Stimulated activated naive CD8-positive, alpha-beta T cell treated with anti-CD3 and anti-CD28 coated beads, Interleukin-15, amount 100 ng/mL, for 72 hours (primary cell): Measurements from ENCODE around the gene MAGEF1.

Source experiments
- ATAC-seq: fragments of 150-1000 bp; cut with Tn5 transposase; 2 replicates; pipeline ENCODE4 v1.10.0; 2021; ENCODE audit warnings: mild to moderate bottlenecking, moderate library complexity
- DNase-seq, 2 donors: peaks; one replicate each; pipeline ENCODE4 v3.0.0; 2021 to 2022
- H3K27ac Mint-ChIP-seq, 2 donors: one replicate each; pipeline ENCODE4 v1.8.0; 2022; ENCODE audit warnings: mild to moderate bottlenecking in 2 of 2, mixed read lengths in 2 of 2, moderate library complexity in 2 of 2
- H3K27me3 Mint-ChIP-seq: one replicate; pipeline ENCODE4 v1.8.0; 2022; ENCODE audit warnings: mixed read lengths
- H3K4me1 Mint-ChIP-seq: one replicate; pipeline ENCODE4 v1.8.0; 2022; ENCODE audit warnings: mild to moderate bottlenecking, mixed read lengths
- H3K4me3 Mint-ChIP-seq, 2 donors: one replicate each; pipeline ENCODE4 v1.8.0; 2022; ENCODE audit warnings: mild to moderate bottlenecking in 2 of 2, mixed read lengths in 2 of 2, moderate library complexity in 1 of 2
- H3K9me3 Mint-ChIP-seq, 2 donors: one replicate each; pipeline ENCODE4 v1.8.0; 2022; ENCODE audit warnings: mixed read lengths in 2 of 2

The MAGEF1 gene

GRCh38 chr3:184716622-184717398 lies 4.9 kb upstream of the MAGEF1 start:
- ATAC-seq (no peak), DNase-seq (no peak)
- Mint-ChIP-seq H3K9me3 (no peaks in the 10 kb centered on the region), H3K27ac (peak overlapping the region in 1 of 2 donors; percentile 50), H3K27me3 (peaks cover 8% of the 10 kb centered on the region), H3K4me3 (no peak overlapping the region), H3K4me1 (peaks cover 7% of the 10 kb centered on the region)

- Mint-ChIP-seq H3K4me1 (peaks cover 9% of the 10 kb centered on the region), H3K4me3 (no peak overlapping the region), H3K9me3 (no peaks in the 10 kb centered on the region), H3K27me3 (peaks cover 8% of the 10 kb centered on the region), H3K27ac (no peak overlapping the region)
- no peak for ATAC-seq
- no peak for DNase-seq
Measured at GRCh38 chr3:184715943-184716621, 4.2 kb upstream of the MAGEF1 start.

- H3K27me3 Mint-ChIP-seq: peaks cover 8% of the 10 kb centered on the region
- H3K4me3 Mint-ChIP-seq: no peak overlapping the region
- H3K9me3 Mint-ChIP-seq: no peaks in the 10 kb centered on the region
- peaks cover 26% of the 10 kb centered on the region for H3K4me1 Mint-ChIP-seq
- ATAC-seq (no peak), DNase-seq (no peak)
- H3K27ac Mint-ChIP-seq: no peak overlapping the region
Measured at GRCh38 chr3:184713521-184713920, 1.7 kb upstream of the MAGEF1 start.

GRCh38 chr3:184713040-184713355 lies 1.1 kb upstream of the MAGEF1 start:
- Mint-ChIP-seq H3K4me3 (peak overlapping the region in 1 of 2 donors; percentile 17), H3K27ac (no peak overlapping the region), H3K4me1 (peaks cover 26% of the 10 kb centered on the region), H3K9me3 (no peaks in the 10 kb centered on the region), H3K27me3 (peaks cover 8% of the 10 kb centered on the region)
- DNase-seq: no peak
- no peak for ATAC-seq

GRCh38 chr3:184712248-184713039 lies 580 bp upstream of the MAGEF1 start:
- H3K9me3 Mint-ChIP-seq: peaks cover 4 to 5% of the 10 kb centered on the region in 2 donors
- peaks cover 8% of the 10 kb centered on the region for H3K27me3 Mint-ChIP-seq
- peaks cover 28% of the 10 kb centered on the region for H3K4me1 Mint-ChIP-seq
- peak overlapping the region; percentile 85 to 97 for H3K4me3 Mint-ChIP-seq
- ATAC-seq (peak; percentile 71), DNase-seq (no peak)
- H3K27ac Mint-ChIP-seq: peak overlapping the region in 1 of 2 donors; percentile 98

GRCh38 chr3:184710870-184711492 lies 883 bp downstream of the MAGEF1 start:
- Mint-ChIP-seq H3K27me3 (peaks cover 8% of the 10 kb centered on the region), H3K4me1 (peaks cover 35% of the 10 kb centered on the region), H3K4me3 (peak overlapping the region; percentile 85 to 97), H3K9me3 (peaks cover 9 to 17% of the 10 kb centered on the region in 2 donors), H3K27ac (peak overlapping the region; percentile 95 to 98)
- ATAC-seq (peak; percentile 45), DNase-seq (peak in 1 of 2 donors; percentile 23)

- no peaks in the 10 kb centered on the region for H3K27me3 Mint-ChIP-seq
- H3K9me3 Mint-ChIP-seq: peaks cover 9 to 17% of the 10 kb centered on the region in 2 donors
- no peak overlapping the region for H3K27ac Mint-ChIP-seq
- no peak overlapping the region for H3K4me3 Mint-ChIP-seq
- ATAC-seq: no peak
- no peak for DNase-seq
- peaks cover 9% of the 10 kb centered on the region for H3K4me1 Mint-ChIP-seq
Measured at GRCh38 chr3:184703657-184704056, 8.2 kb downstream of the MAGEF1 start.

- Mint-ChIP-seq H3K27me3 (no peaks in the 10 kb centered on the region), H3K4me1 (no peaks in the 10 kb centered on the region), H3K4me3 (no peak overlapping the region), H3K27ac (no peak overlapping the region), H3K9me3 (no peaks in the 10 kb centered on the region)
- no peak for ATAC-seq
- DNase-seq: no peak
Measured at GRCh38 chr3:184700759-184701158, 11.1 kb downstream of the MAGEF1 start.

GRCh38 chr3:184697845-184698244 lies 14.0 kb downstream of the MAGEF1 start:
- Mint-ChIP-seq H3K27me3 (no peaks in the 10 kb centered on the region), H3K4me1 (no peaks in the 10 kb centered on the region), H3K9me3 (no peaks in the 10 kb centered on the region), H3K27ac (no peak overlapping the region), H3K4me3 (no peak overlapping the region)
- ATAC-seq (no peak), DNase-seq (no peak)

GRCh38 chr3:184696697-184697096 lies 15.2 kb downstream of the MAGEF1 start:
- H3K4me1 Mint-ChIP-seq: no peaks in the 10 kb centered on the region
- H3K4me3 Mint-ChIP-seq: no peak overlapping the region
- H3K27me3 Mint-ChIP-seq: peaks cover 3% of the 10 kb centered on the region
- DNase-seq (no peak), ATAC-seq (no peak)
- no peaks in the 10 kb centered on the region for H3K9me3 Mint-ChIP-seq
- no peak overlapping the region for H3K27ac Mint-ChIP-seq

- Mint-ChIP-seq H3K27me3 (peaks cover 15% of the 10 kb centered on the region), H3K9me3 (no peaks in the 10 kb centered on the region), H3K4me1 (no peaks in the 10 kb centered on the region), H3K4me3 (no peak overlapping the region), H3K27ac (peak overlapping the region; percentile 16 to 17)
- ATAC-seq (no peak), DNase-seq (no peak)
Measured at GRCh38 chr3:184694716-184695115, 17.1 kb downstream of the MAGEF1 start.

- no peaks in the 10 kb centered on the region for H3K4me1 Mint-ChIP-seq
- no peak overlapping the region for H3K4me3 Mint-ChIP-seq
- DNase-seq (no peak), ATAC-seq (no peak)
- no peaks in the 10 kb centered on the region for H3K9me3 Mint-ChIP-seq
- H3K27me3 Mint-ChIP-seq: peaks cover 15% of the 10 kb centered on the region
- H3K27ac Mint-ChIP-seq: no peak overlapping the region
Measured at GRCh38 chr3:184694133-184694665, 17.7 kb downstream of the MAGEF1 start.

GRCh38 chr3:184693011-184693975 lies 18.6 kb downstream of the MAGEF1 start:
- H3K27me3 Mint-ChIP-seq: peaks cover 15% of the 10 kb centered on the region
- H3K4me3 Mint-ChIP-seq: no peak overlapping the region
- peaks cover 5% of the 10 kb centered on the region for H3K4me1 Mint-ChIP-seq
- no peak for ATAC-seq
- no peak overlapping the region for H3K27ac Mint-ChIP-seq
- DNase-seq: no peak
- H3K9me3 Mint-ChIP-seq: no peaks in the 10 kb centered on the region

GRCh38 chr3:184691397-184692231 lies 20.2 kb downstream of the MAGEF1 start:
- peaks cover 15% of the 10 kb centered on the region for H3K27me3 Mint-ChIP-seq
- peaks cover 15% of the 10 kb centered on the region for H3K4me1 Mint-ChIP-seq
- no peak overlapping the region for H3K4me3 Mint-ChIP-seq
- no peak for ATAC-seq
- no peaks in the 10 kb centered on the region for H3K9me3 Mint-ChIP-seq
- DNase-seq: no peak
- peak overlapping the region in 1 of 2 donors; percentile 20 for H3K27ac Mint-ChIP-seq
